MCF 10A (cell line): ENCODE data around the gene IL31RA. TPM values are rescaled to one million over a fixed set of nuclear protein-coding genes. Genes with fewer than 3 reads are reported as not detected.

Experiments used
- BruUV-seq: library from RNA; stranded (reverse); fragments of 400-500 nt; replicated peaks from 2 replicates; lab custom pipeline; 2021; lab: Mats Ljungman, UMichigan
- CTCF ChIA-PET: fragments of 300-600 bp; sonication (Branson Sonifier 250); formaldehyde crosslinking; extraction: SDS; loops from one replicate; lab custom pipeline; 2021; ENCODE audit warnings: antibody characterized with exemption, inconsistent platforms; lab: Yijun Ruan, JAX
- POLR2A ChIA-PET: fragments of 300-600, 350-650 bp; sonication (Branson Sonifier 250); formaldehyde crosslinking; extraction: SDS; loops from one replicate; lab custom pipeline; 2020; ENCODE audit warnings: antibody characterized with exemption, inconsistent platforms; lab: Yijun Ruan, JAX
- DNase-seq: peaks from one replicate; pipeline ENCODE4 v3.0.0-alpha.2; 2018; ENCODE audit not compliant: unreplicated experiment
- H3K27ac Mint-ChIP-seq: one replicate; pipeline ENCODE4 v1.8.0; 2022; ENCODE audit warnings: mild to moderate bottlenecking, low read depth, mixed read lengths; ENCODE audit not compliant: unreplicated experiment
- H3K27me3 Mint-ChIP-seq: one replicate; pipeline ENCODE4 v1.8.0; 2022; ENCODE audit warnings: mixed read lengths; ENCODE audit not compliant: insufficient read depth, unreplicated experiment
- H3K36me3 Mint-ChIP-seq: one replicate; pipeline ENCODE4 v1.8.0; 2022; ENCODE audit warnings: mild to moderate bottlenecking, moderate library complexity, mixed read lengths; ENCODE audit not compliant: insufficient read depth, unreplicated experiment
- H3K4me1 Mint-ChIP-seq: one replicate; pipeline ENCODE4 v1.8.0; 2022; ENCODE audit warnings: mixed read lengths; ENCODE audit not compliant: insufficient read depth, unreplicated experiment
- H3K4me3 Mint-ChIP-seq: one replicate; pipeline ENCODE4 v1.8.0; 2022; ENCODE audit warnings: mild to moderate bottlenecking, moderate library complexity, mixed read lengths; ENCODE audit not compliant: unreplicated experiment
- H3K9me3 Mint-ChIP-seq: one replicate; pipeline ENCODE4 v1.8.0; 2022; ENCODE audit warnings: mixed read lengths; ENCODE audit not compliant: unreplicated experiment
- CTCF ChIP-seq: fragments of 200-600 bp; IDR thresholded peaks from one replicate; pipeline ENCODE4 v1.8.0; 2022; ENCODE audit warnings: antibody characterized with exemption, mild to moderate bottlenecking; ENCODE audit not compliant: unreplicated experiment
- intact Hi-C: fragments of 100-400 bp; cut with micrococcal nuclease; formaldehyde crosslinking; loops from 2 replicates; pipeline ENCODE4 v1.14.1; 2022
- total RNA-seq: library from RNA; stranded (reverse); gene quantifications from 2 replicates; pipeline ENCODE4 v1.2.3, GENCODE V29; 2022

Gene IL31RA
- total RNA-seq, 1 experiment from 2014 or later = 6.4 TPM

DNA sequence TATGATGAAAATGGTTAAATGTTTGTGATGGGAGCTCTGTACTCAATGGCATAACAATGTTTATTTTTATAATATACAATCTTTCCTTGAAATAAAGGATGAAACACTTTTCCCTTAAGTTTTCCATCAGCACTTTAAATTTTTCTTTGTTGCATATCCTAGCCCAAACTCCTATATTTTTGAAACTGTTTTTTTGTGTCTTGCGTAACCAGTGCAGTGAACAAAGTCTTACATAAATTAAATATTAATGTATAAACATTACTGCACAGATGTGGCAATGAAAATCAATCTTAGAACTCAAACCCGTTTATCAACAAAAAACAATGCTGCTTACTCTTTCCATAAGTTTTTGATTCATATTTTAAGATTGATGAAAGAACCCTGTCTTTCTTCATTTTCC lies 34.1 kb upstream of the IL31RA start:
- H3K27ac Mint-ChIP-seq = no peak overlapping the region
- ChIA-PET POLR2A (interaction anchor here (0.8 to 1.4 kb wide), 3 partner anchors 35 to 86 kb away, joined by 3 to 4 read pairs (median 4); no protein-coding TSS in a partner anchor), CTCF (interaction anchor here (0.7 kb wide), 1 partner anchor 155 kb away, joined by 3 read pairs; no protein-coding TSS in a partner anchor)
- peaks cover 5% of the 10 kb centered on the region for H3K36me3 Mint-ChIP-seq
- DNase-seq = peak; percentile 8
- no peak for TF ChIP-seq CTCF
- H3K4me3 Mint-ChIP-seq = no peak overlapping the region
- H3K4me1 Mint-ChIP-seq = no peaks in the 10 kb centered on the region
- intact Hi-C loops = no loop called here
- no peaks in the 10 kb centered on the region for H3K27me3 Mint-ChIP-seq
- BruUV-seq = no TSS peak
- no peaks in the 10 kb centered on the region for H3K9me3 Mint-ChIP-seq

- H3K4me1 Mint-ChIP-seq = no peaks in the 10 kb centered on the region
- no peaks in the 10 kb centered on the region for H3K9me3 Mint-ChIP-seq
- H3K4me3 Mint-ChIP-seq = no peak overlapping the region
- no peaks in the 10 kb centered on the region for H3K27me3 Mint-ChIP-seq
- ChIA-PET POLR2A (no interaction called here), CTCF (no interaction called here)
- no TSS peak for BruUV-seq
- intact Hi-C loops = no loop called here
- H3K36me3 Mint-ChIP-seq = peaks cover 5% of the 10 kb centered on the region
- no peak for TF ChIP-seq CTCF
- no peak overlapping the region for H3K27ac Mint-ChIP-seq
- DNase-seq = no peak
Observed at GRCh38 chr5:55820488-55820887, 30.7 kb upstream of the IL31RA start.

- CTCF ChIA-PET = no interaction called here
- no peak for DNase-seq
Observed at GRCh38 chr5:55821731-55822512, 29.2 kb upstream of the IL31RA start.

More at GRCh38 chr5:55821731-55822512, 29.2 kb upstream of the IL31RA start:
- Mint-ChIP-seq H3K27me3 (no peaks in the 10 kb centered on the region), H3K36me3 (no peaks in the 10 kb centered on the region), H3K4me1 (no peaks in the 10 kb centered on the region), H3K4me3 (no peak overlapping the region), H3K27ac (no peak overlapping the region), H3K9me3 (no peaks in the 10 kb centered on the region)
- TF ChIP-seq CTCF = no peak
- intact Hi-C loops = no loop called here
- BruUV-seq = no TSS peak
- POLR2A ChIA-PET = interaction anchor here (2.0 kb wide), 1 partner anchor 30 kb away, joined by 6 read pairs; the partner anchor contains the start of gene IL31RA
